IPS DF 19.7 (cell line): ENCODE data around the gene CD34.

ENCODE experiments used
- DNase-seq: peaks from one replicate; pipeline ENCODE4 v3.0.0-alpha.2; 2013; ENCODE audit warnings: low read depth, low spot score

CD34 gene

DNA sequence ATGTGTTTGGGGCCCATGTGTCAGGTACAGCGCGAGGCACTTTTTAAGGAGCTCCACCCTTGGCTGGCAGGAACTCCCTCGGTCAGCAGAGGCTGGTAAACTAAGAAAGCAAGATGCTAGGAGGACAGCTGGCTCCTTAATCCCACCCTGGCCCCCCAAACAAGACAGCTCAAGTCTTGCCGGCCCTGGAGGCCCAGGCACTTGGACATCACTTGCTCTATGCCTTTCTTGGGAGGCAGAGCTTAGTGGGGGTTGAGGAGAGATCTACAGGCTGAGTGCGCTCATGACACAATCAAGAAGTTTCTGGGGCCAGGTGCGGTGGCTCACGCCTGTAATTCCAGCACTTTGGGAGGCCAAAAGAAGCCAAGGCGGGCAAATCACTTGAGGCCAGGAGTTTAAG, 78.1 kb downstream of the CD34 start:
- no peak for DNase-seq

DNA sequence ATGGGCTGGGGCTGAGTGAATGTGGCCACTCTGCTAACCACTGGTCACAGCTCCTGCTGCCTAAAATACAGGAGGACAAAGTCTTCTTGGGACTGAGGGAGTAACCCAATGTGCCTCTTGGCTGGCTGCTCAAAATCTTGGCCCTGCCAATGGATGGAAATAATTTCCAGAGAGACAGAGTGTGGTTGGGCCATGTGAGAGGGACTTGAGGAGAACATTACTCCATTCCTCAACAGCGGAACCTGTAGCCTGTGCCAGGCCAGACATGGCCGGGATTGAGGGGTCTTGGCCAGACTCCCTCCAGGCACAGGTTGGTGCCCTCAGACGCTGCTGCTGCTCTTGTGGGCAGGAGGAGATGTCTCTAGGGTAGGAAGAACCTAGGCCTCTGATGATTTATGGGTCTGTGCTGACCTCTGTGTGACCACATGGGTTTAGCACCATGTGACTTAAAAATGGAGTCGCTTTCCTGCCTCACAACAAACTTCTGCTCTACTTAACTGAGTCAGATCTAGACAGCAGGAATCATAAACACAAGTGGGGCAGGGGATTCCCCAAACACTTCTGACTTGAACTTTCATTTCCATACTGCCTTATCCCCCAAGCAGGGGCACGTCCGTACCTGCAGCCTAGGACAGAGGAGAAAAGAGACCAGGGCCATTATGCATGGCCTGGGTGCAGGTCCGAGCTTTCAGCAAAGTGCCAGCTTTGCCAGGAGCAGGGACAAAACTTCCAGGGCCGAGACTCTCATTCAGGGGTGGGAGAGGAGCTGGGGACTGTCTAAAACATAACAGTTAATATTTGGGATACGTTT, 79.2 kb downstream of the CD34 start:
- no peak for DNase-seq
